ENCODE measurements around the gene PITPNB. TPM values are rescaled to one million over a fixed set of nuclear protein-coding genes. Genes with fewer than 3 reads are reported as not detected.

The PITPNB gene
- total RNA-seq, 1 donor: 30.8 TPM

DNA sequence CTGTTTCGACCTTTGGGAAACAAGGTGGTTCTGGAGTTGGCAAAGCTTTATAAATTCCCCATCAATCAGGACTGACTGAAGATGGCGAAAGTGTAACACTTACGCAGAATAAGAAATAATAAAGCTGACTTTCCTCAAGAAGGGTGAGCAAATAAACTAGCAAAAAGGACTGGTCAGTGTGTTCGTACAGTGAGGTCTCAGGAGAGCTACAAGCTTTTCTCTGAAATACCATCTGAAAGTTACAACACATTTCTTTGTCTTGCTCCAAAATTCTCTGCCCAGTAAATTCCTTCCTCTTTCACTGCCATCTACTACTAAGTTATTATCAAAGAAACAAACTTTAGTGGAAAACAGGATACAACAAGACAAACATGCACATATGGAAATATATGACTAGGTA lies 13.4 kb downstream of the PITPNB start:
- H4K20me1 ChIP-seq (ENCODE audit: insufficient read depth, low read length): peaks cover 5% of the 10 kb centered on the region
- DNase-seq (ENCODE audit: insufficient read length, low spot score, missing footprints): peak; percentile 69

DNA sequence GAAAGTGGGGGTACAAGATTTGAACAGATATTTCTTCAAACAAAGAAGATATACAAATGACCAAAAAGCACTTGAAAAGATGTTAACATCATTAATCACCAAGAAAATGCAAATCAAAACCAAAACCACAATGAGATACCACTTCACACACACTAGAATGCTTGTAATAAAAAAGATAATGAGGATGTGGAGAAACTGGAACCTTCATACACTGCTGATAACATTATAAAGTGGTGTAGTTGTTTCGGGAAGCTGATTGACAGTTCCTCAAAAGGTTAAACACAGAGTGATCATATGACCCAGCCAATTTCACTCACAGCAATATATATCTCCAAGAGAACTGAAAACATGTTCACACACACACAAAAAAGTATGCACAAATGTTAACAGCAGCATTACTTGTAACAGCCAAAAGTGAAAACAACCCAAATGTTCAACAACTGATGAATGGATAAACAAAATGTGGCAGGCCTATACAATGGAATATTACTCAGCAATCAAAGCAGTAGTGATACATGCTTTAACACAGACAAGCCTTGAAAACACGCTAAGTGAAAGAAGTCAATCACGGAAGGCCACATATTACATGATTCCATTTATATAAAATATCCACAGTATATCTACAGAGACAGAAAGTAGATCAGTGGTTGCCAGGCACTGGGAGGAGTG lies 15.1 kb downstream of the PITPNB start:
- Histone ChIP-seq H3K36me3 (ENCODE audit: insufficient read depth, low read length) (peaks cover 32% of the 10 kb centered on the region), H3K4me2 (ENCODE audit: insufficient read depth, low read length) (no peak overlapping the region), H3K27me3 (ENCODE audit: insufficient read depth, low read length) (no peaks in the 10 kb centered on the region), H3K27ac (ENCODE audit: low read depth, low read length) (peak overlapping the region; percentile 7), H3K9me3 (ENCODE audit: low read depth, low read length) (no peaks in the 10 kb centered on the region), H3K79me2 (ENCODE audit: insufficient read depth, low read length) (peaks cover 85% of the 10 kb centered on the region), H2AFZ (ENCODE audit: low read length) (no peak overlapping the region), H3K4me3 (ENCODE audit: insufficient read depth, low read length) (no peak overlapping the region), H4K20me1 (ENCODE audit: insufficient read depth, low read length) (peaks cover 7% of the 10 kb centered on the region), H3K4me1 (ENCODE audit: insufficient read depth, low read length) (peaks cover 19% of the 10 kb centered on the region)
- no peak for DNase-seq (ENCODE audit: insufficient read length, low spot score, missing footprints)
- TF ChIP-seq, protein P1, sequence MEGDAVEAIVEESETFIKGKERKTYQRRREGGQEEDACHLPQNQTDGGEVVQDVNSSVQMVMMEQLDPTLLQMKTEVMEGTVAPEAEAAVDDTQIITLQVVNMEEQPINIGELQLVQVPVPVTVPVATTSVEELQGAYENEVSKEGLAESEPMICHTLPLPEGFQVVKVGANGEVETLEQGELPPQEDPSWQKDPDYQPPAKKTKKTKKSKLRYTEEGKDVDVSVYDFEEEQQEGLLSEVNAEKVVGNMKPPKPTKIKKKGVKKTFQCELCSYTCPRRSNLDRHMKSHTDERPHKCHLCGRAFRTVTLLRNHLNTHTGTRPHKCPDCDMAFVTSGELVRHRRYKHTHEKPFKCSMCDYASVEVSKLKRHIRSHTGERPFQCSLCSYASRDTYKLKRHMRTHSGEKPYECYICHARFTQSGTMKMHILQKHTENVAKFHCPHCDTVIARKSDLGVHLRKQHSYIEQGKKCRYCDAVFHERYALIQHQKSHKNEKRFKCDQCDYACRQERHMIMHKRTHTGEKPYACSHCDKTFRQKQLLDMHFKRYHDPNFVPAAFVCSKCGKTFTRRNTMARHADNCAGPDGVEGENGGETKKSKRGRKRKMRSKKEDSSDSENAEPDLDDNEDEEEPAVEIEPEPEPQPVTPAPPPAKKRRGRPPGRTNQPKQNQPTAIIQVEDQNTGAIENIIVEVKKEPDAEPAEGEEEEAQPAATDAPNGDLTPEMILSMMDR (IDR thresholded peaks at IDR 0.05; ENCODE audit: extremely low read depth, low read depth, low read length): no peak

More for the DNA sequence above, 13.4 kb downstream of the PITPNB start:
- H3K4me1 ChIP-seq (ENCODE audit: insufficient read depth, low read length): peaks cover 19% of the 10 kb centered on the region
- H3K36me3 ChIP-seq (ENCODE audit: insufficient read depth, low read length): peaks cover 42% of the 10 kb centered on the region
- H2AFZ ChIP-seq (ENCODE audit: low read length): no peak overlapping the region
- H3K27me3 ChIP-seq (ENCODE audit: insufficient read depth, low read length): no peaks in the 10 kb centered on the region
- H3K4me3 ChIP-seq (ENCODE audit: insufficient read depth, low read length): no peak overlapping the region
- peak overlapping the region; percentile 45 for H3K27ac ChIP-seq (ENCODE audit: low read depth, low read length)
- TF ChIP-seq, protein P1 (IDR thresholded peaks at IDR 0.05; ENCODE audit: extremely low read depth, low read depth, low read length): no peak
- H3K9me3 ChIP-seq (ENCODE audit: low read depth, low read length): no peaks in the 10 kb centered on the region
- H3K79me2 ChIP-seq (ENCODE audit: insufficient read depth, low read length): peaks cover 95% of the 10 kb centered on the region
- peak overlapping the region; percentile 23 for H3K4me2 ChIP-seq (ENCODE audit: insufficient read depth, low read length)

DNA sequence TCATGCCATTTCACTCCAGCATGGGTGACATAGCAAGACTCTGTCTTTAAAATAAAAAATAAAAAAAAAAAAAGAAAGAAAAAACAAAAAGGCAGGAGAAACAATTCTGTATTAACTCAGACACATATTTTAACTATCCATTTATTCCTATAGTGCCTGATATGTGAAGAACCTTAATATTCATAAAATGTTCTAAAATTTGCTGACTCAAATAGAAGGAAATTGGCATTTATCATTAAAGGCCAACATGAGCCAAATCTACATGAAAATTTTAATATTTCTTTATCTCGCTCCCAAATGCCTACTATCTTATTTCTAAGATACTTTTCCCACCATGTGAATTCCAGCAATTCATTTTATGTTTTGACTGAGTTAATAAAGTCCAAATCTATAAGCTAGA lies 18.9 kb downstream of the PITPNB start:
- peaks cover 7% of the 10 kb centered on the region for H4K20me1 ChIP-seq (ENCODE audit: insufficient read depth, low read length)
- no peak overlapping the region for H3K4me3 ChIP-seq (ENCODE audit: insufficient read depth, low read length)
- H3K27me3 ChIP-seq (ENCODE audit: insufficient read depth, low read length): no peaks in the 10 kb centered on the region
- TF ChIP-seq, protein P1 (IDR thresholded peaks at IDR 0.05; ENCODE audit: extremely low read depth, low read depth, low read length): no peak
- peaks cover 2% of the 10 kb centered on the region for H3K4me1 ChIP-seq (ENCODE audit: insufficient read depth, low read length)
- no peak for DNase-seq (ENCODE audit: insufficient read length, low spot score, missing footprints)
- no peak overlapping the region for H3K27ac ChIP-seq (ENCODE audit: low read depth, low read length)
- no peak overlapping the region for H3K4me2 ChIP-seq (ENCODE audit: insufficient read depth, low read length)
- peaks cover 78% of the 10 kb centered on the region for H3K79me2 ChIP-seq (ENCODE audit: insufficient read depth, low read length)
- no peak overlapping the region for H2AFZ ChIP-seq (ENCODE audit: low read length)
- peaks cover 49% of the 10 kb centered on the region for H3K36me3 ChIP-seq (ENCODE audit: insufficient read depth, low read length)
- no peaks in the 10 kb centered on the region for H3K9me3 ChIP-seq (ENCODE audit: low read depth, low read length)

DNA sequence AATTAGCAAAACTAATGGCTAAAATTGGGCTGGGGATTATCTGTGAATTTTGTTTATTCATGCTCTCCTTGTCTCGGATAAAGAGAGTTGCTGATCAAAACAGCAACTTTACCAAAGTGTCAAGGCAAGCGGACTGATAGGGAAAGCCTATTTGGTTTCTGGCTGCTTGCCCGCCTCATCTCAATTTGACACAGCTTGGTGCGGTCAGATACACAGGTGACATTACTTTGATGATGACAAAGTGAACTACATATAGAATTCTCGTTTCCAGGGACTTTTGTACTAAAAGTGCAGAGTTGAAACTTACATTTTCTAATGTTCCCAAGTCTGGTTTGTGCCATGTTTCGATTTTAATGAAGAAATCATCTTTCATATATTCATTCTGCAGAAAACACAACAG lies 22.8 kb downstream of the PITPNB start:
- Histone ChIP-seq H3K4me2 (ENCODE audit: insufficient read depth, low read length) (no peak overlapping the region), H3K36me3 (ENCODE audit: insufficient read depth, low read length) (peaks cover 74% of the 10 kb centered on the region), H2AFZ (ENCODE audit: low read length) (no peak overlapping the region), H3K27ac (ENCODE audit: low read depth, low read length) (no peak overlapping the region), H3K4me1 (ENCODE audit: insufficient read depth, low read length) (no peaks in the 10 kb centered on the region), H3K27me3 (ENCODE audit: insufficient read depth, low read length) (no peaks in the 10 kb centered on the region), H3K4me3 (ENCODE audit: insufficient read depth, low read length) (no peak overlapping the region), H3K79me2 (ENCODE audit: insufficient read depth, low read length) (peaks cover 61% of the 10 kb centered on the region), H3K9me3 (ENCODE audit: low read depth, low read length) (no peaks in the 10 kb centered on the region), H4K20me1 (ENCODE audit: insufficient read depth, low read length) (peaks cover 3% of the 10 kb centered on the region)
- no peak for DNase-seq (ENCODE audit: insufficient read length, low spot score, missing footprints)
- TF ChIP-seq, protein P1 (IDR thresholded peaks at IDR 0.05; ENCODE audit: extremely low read depth, low read depth, low read length): no peak

Measured in osteoblast (primary cell).